ENCODE results near the gene UNC13B.

The UNC13B gene

DNA sequence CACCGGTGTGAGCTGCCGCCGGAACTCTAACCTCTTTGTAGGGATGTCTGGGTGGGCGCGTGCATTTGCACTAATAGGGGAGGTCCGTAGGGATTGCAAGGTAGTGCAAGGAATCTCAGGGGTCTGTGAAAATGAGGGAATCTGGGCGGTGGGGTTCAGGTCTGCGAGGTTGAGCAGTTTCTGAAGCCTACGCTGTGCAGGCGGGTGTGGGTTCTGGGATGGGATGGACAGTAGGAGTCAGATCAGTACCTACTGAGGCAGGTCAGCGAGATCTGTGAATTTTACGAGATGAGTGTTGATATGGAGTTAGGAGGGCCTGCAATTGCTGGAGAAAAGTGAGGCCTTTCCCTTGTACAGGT, 45.3 kb upstream of the UNC13B start:
- DNase-seq (ENCODE audit: low read depth): no peak
- TF ChIP-seq, protein P1, sequence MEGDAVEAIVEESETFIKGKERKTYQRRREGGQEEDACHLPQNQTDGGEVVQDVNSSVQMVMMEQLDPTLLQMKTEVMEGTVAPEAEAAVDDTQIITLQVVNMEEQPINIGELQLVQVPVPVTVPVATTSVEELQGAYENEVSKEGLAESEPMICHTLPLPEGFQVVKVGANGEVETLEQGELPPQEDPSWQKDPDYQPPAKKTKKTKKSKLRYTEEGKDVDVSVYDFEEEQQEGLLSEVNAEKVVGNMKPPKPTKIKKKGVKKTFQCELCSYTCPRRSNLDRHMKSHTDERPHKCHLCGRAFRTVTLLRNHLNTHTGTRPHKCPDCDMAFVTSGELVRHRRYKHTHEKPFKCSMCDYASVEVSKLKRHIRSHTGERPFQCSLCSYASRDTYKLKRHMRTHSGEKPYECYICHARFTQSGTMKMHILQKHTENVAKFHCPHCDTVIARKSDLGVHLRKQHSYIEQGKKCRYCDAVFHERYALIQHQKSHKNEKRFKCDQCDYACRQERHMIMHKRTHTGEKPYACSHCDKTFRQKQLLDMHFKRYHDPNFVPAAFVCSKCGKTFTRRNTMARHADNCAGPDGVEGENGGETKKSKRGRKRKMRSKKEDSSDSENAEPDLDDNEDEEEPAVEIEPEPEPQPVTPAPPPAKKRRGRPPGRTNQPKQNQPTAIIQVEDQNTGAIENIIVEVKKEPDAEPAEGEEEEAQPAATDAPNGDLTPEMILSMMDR (IDR thresholded peaks at IDR 0.05; ENCODE audit: low read depth, low read length, missing control alignments): no peak
- in situ Hi-C loops (cut with HindIII; ENCODE audit: low sequenced_read_pairs): no loop called here
- H3K4me3 ChIP-seq (ENCODE audit: low read depth, low read length): peak overlapping the region; percentile 68

DNA sequence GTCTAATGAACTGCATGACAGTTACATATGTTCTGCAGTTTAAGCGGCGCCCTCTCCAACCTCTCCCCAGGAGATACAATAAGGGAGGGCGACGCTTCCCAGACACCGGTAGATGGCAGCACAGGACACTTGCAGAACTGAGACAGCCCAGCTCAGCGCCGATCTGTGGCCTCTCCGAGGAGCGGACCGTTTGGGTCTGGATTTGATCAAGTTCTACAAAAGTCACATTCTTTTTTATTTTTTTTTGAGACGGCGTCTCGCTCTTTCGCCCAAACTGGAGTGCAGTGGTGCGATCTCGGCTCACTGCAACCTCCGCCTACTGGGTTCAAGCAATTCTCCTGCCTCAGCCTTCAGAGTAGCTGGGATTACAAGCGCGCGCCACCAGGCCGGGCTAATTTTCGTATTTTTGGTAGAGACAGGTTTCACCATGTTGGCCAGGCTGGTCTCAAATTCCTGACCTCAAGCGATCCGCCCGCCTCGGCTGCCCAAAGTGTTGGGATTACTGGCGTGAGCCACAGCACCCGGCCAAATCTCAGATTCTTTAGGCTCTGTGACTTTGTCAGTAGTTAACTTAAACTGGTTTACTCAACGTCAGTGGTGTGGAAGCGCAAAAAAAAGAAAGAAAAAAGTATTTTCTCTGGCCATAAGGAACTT, 44.8 kb upstream of the UNC13B start:
- TF ChIP-seq, protein P1 (IDR thresholded peaks at IDR 0.05; ENCODE audit: low read depth, low read length, missing control alignments): peak; percentile 93
- in situ Hi-C loops (cut with HindIII; ENCODE audit: low sequenced_read_pairs): no loop called here
- peak; percentile 90 for DNase-seq (ENCODE audit: low read depth)
- peak overlapping the region; percentile 68 for H3K4me3 ChIP-seq (ENCODE audit: low read depth, low read length)

DNA sequence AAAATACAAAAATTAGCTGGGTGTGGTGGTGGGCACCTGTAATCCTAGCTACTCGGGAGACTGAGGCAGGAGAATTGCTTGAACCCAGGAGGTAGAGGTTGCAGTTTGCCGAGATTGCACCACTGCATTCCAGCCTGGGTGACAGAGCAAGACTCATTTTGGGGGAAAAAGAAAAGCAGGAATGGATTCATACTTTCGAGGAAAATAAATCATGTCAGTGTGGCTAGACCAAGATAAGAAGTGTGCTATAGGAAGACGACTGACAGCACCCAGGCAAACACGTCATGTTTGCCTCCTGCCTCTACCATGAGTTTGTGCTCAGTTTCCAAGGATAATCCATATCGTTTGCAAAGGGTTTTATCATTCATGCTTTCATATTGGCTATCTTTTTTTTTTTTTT, 26.9 kb upstream of the UNC13B start:
- no peak overlapping the region for H3K4me3 ChIP-seq (ENCODE audit: low read depth, low read length)
- in situ Hi-C loops (cut with HindIII; ENCODE audit: low sequenced_read_pairs): no loop called here
- DNase-seq (ENCODE audit: low read depth): no peak
- TF ChIP-seq, protein P1 (IDR thresholded peaks at IDR 0.05; ENCODE audit: low read depth, low read length, missing control alignments): no peak

DNA sequence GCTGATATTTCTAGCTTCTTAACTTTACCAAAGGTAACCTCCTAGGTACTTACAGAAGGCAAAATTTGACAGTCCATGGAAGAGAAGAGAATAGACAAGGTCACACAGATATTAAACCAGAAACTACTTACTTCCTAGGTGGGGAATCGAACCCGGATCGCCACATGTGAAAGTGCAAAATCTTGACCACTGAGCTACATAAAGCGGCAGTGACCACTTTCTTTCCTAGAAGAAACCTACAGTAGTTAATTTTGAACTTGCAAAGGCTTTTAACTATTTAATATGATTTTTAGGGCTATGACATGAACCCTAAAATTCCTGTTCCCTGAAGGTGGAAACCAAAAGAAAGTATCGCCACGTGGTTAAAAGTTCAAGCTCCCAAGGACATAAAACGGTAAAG, 25.8 kb upstream of the UNC13B start:
- in situ Hi-C loops (cut with HindIII; ENCODE audit: low sequenced_read_pairs): no loop called here
- H3K4me3 ChIP-seq (ENCODE audit: low read depth, low read length): no peak overlapping the region
- TF ChIP-seq, protein P1 (IDR thresholded peaks at IDR 0.05; ENCODE audit: low read depth, low read length, missing control alignments): no peak
- DNase-seq (ENCODE audit: low read depth): no peak

DNA sequence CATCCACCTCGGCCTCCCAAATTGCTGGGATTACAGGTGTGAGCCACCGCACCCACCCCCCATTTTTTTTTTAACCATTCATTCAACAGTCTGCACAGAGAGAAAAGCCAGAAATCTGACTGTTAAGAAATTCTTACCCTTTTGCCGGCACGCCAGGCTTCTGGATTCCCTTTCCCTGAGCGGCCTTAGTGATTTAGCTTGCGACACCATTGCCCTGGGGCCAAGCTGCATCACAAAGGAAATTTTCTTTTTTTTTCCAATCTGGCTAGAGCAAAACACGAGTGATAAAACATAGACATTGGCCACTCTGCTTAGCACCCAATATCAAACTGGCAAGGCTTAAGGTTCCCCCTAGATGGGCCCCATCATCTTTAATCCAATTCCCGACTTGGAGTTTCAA, 24.9 kb upstream of the UNC13B start:
- TF ChIP-seq, protein P1 (IDR thresholded peaks at IDR 0.05; ENCODE audit: low read depth, low read length, missing control alignments): no peak
- in situ Hi-C loops (cut with HindIII; ENCODE audit: low sequenced_read_pairs): no loop called here
- no peak overlapping the region for H3K4me3 ChIP-seq (ENCODE audit: low read depth, low read length)
- DNase-seq (ENCODE audit: low read depth): no peak

DNA sequence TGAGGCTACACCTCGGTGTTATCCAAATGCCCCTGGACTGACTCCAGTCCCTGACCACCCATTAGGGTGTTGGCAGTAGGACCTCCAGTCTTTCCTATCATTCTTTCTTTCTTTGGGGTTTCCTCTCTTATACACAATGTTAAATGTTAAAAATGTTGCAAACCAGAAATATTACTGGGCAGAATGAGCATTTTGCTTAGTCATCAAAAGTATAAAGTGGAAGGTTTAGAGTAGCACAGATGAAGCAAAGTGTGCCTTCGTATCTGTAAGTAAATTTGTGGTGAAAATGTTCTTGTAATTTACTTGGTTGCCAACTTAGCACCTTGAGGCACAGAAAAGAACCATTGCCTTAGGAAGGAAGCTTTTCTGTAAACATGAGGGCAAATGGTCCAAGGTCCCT, 21.7 kb upstream of the UNC13B start:
- no peak for DNase-seq (ENCODE audit: low read depth)
- no peak overlapping the region for H3K4me3 ChIP-seq (ENCODE audit: low read depth, low read length)
- TF ChIP-seq, protein P1 (IDR thresholded peaks at IDR 0.05; ENCODE audit: low read depth, low read length, missing control alignments): no peak
- in situ Hi-C loops (cut with HindIII; ENCODE audit: low sequenced_read_pairs): no loop called here

Measured in astrocyte of the cerebellum (primary cell).